Measurements from ENCODE around the gene UFSP1.

- no peak for TF ChIP-seq CTCF (IDR thresholded peaks at IDR 0.05 in 2 of 3, conservative IDR thresholded peaks at IDR 0.05 in 1 of 3; ENCODE audit: borderline replicate concordance in 1 of 3, insufficient read depth in 1 of 3, low read depth in 2 of 3, low read length in 2 of 3)
- no peak for TF ChIP-seq MAX (IDR thresholded peaks at IDR 0.05)
- no peak for TF ChIP-seq SRF (IDR thresholded peaks at IDR 0.05; ENCODE audit: low read depth)
- TF ChIP-seq ATF3 (IDR thresholded peaks at IDR 0.05) = no peak
- TF ChIP-seq YY1 (IDR thresholded peaks at IDR 0.05; ENCODE audit: extremely low read depth, insufficient replicate concordance, low read depth, low read length) = no peak
- TF ChIP-seq POLR2A (IDR thresholded peaks at IDR 0.05; ENCODE audit: borderline replicate concordance, extremely low read depth, insufficient read depth, insufficient read length) = no peak
- TF ChIP-seq EZH2phosphoT487 (IDR thresholded peaks at IDR 0.05; ENCODE audit: borderline replicate concordance) = no peak
- no peak for TF ChIP-seq REST (IDR thresholded peaks at IDR 0.05; ENCODE audit: low read depth)
- no peak for TF ChIP-seq FOSL1 (IDR thresholded peaks at IDR 0.05; ENCODE audit: low read depth)
- no peak for TF ChIP-seq JUND (IDR thresholded peaks at IDR 0.05)
- TF ChIP-seq SIN3A (IDR thresholded peaks at IDR 0.05; ENCODE audit: low read depth) = no peak
- no peak for TF ChIP-seq ELF1 (IDR thresholded peaks at IDR 0.05; ENCODE audit: borderline replicate concordance, low read depth)
- TF ChIP-seq POLR2AphosphoS5 (IDR thresholded peaks at IDR 0.05; ENCODE audit: low read depth, low read length) = no peak
- no peak for TF ChIP-seq RAD21 (IDR thresholded peaks at IDR 0.05; ENCODE audit: low read depth)
Observed at GRCh38 chr7:100929808-100930174, 40.3 kb upstream of the UFSP1 start.
